ENCODE measurements around the gene BIRC7. TPM values are rescaled to one million over a fixed set of nuclear protein-coding genes. Genes with fewer than 3 reads are reported as not detected.
A peak's percentile ranks its signal among the peaks of the same experiment; 100 is the strongest.

The BIRC7 gene
- polyA plus RNA-seq, 3 donors: 0.21 TPM; not detected in 2

DNA sequence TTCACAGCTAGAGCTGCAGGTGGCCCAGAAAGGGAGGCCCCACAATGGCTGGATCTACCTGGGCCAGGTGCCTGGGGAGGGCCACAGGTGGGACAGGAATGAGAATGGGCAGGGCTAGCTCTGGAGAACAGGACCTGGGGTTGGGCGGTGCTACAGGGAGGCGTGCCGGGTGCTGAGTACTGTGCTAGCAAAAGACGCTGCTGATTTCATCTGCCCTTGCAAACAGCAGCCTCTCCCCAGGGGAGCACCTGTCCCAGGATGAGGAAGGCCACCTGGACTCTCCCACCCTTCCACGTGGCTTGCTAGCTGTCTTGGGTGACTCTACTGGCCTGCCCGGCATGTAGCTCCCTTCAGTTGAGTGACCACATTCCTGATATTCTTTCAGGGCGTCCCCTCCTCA lies 13.2 kb upstream of the BIRC7 start:
- Histone ChIP-seq H4K20me1 (ENCODE audit: insufficient read depth, low read length) (no peaks in the 10 kb centered on the region), H3K79me2 (ENCODE audit: insufficient read depth, low read length) (no peaks in the 10 kb centered on the region), H3K9me3 (replicated peaks in 1 of 2; ENCODE audit: control insufficient read depth in 1 of 2, insufficient read depth in 1 of 2, low read length in 2 of 2) (no peaks in the 10 kb centered on the region), H3K4me1 (ENCODE audit: control insufficient read depth in 1 of 2, insufficient read depth in 2 of 2, low read length in 2 of 2) (no peaks in the 10 kb centered on the region), H3K27ac (ENCODE audit: low read depth in 1 of 2, low read length in 2 of 2) (no peak overlapping the region), H3K9ac (ENCODE audit: insufficient read depth, low read length, poor library complexity, severe bottlenecking) (no peak overlapping the region), H3K4me3 (replicated peaks in 1 of 3; ENCODE audit: low read depth in 2 of 3, low read length in 3 of 3) (no peak overlapping the region), H3K27me3 (ENCODE audit: control insufficient read depth in 2 of 2, insufficient read depth in 2 of 2, low read length in 2 of 2) (peaks cover 0 to 5% of the 10 kb centered on the region in 2 donors), H3K36me3 (replicated peaks in 1 of 2; ENCODE audit: control insufficient read depth in 1 of 2, insufficient read depth in 2 of 2, low read length in 2 of 2) (no peaks in the 10 kb centered on the region), H3K4me2 (replicated peaks; ENCODE audit: extremely low read depth, low read length, poor library complexity, severe bottlenecking) (no peak overlapping the region), H2AFZ (ENCODE audit: insufficient read depth, low read depth, low read length, poor library complexity, severe bottlenecking) (no peak overlapping the region)
- WGBS (ENCODE audit: insufficient coverage): 73% methylated on average over 4 of the region's 7 CpGs
- TF ChIP-seq, protein P1, sequence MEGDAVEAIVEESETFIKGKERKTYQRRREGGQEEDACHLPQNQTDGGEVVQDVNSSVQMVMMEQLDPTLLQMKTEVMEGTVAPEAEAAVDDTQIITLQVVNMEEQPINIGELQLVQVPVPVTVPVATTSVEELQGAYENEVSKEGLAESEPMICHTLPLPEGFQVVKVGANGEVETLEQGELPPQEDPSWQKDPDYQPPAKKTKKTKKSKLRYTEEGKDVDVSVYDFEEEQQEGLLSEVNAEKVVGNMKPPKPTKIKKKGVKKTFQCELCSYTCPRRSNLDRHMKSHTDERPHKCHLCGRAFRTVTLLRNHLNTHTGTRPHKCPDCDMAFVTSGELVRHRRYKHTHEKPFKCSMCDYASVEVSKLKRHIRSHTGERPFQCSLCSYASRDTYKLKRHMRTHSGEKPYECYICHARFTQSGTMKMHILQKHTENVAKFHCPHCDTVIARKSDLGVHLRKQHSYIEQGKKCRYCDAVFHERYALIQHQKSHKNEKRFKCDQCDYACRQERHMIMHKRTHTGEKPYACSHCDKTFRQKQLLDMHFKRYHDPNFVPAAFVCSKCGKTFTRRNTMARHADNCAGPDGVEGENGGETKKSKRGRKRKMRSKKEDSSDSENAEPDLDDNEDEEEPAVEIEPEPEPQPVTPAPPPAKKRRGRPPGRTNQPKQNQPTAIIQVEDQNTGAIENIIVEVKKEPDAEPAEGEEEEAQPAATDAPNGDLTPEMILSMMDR (IDR thresholded peaks at IDR 0.05): no peak
- Mint-ChIP-seq H3K4me3 (no peak overlapping the region), H3K36me3 (no peaks in the 10 kb centered on the region), H3K27ac (no peak overlapping the region), H3K9me3 (peaks cover 0 to 2% (median 0%) of the 10 kb centered on the region in 7 donors), H3K4me1 (no peaks in the 10 kb centered on the region), H3K27me3 (ENCODE audit: low read depth in 3 of 3) (peaks cover 14 to 20% (median 18%) of the 10 kb centered on the region in 3 donors)
- intact Hi-C loops (cut with micrococcal nuclease): loop anchor here in 1 of 2 donors (5.0 kb wide), 1 partner anchor 50 kb away; the partner anchor contains the start of gene ARFGAP1
- no peak for DNase-seq

DNA sequence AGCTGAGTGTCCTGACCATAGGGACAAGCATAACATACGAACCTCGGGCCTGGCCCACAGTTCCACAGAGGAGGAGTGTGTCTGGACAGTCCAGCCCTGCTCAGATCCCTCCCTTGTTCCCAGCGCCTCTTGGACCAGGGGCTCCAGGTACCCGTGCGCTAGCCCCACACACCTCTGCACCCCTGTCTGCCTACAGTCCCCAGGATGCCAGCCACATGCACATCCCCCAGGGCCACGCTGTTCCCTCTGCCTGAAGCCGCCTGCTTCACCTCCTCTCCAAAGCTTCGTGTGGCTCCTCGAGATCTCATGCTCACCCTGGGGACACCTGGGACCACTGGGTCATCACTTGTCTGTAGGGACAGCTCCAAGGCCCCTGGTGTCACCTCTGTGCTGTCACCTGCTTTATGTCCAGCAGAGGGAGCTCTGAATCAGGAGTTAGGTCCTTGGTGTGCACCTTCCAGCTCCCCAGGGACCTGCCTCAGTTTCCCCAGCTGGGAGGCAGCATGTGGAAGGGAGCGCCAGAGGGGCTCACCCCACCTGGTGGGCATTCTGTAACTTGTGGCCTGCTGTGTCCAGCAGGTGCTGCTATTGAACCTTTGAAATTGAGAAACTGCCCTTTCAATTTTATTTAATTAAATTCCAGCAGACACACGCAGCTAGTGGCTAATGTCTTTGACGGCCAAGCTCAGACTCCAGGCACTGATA lies 12.4 kb upstream of the BIRC7 start:
- Histone ChIP-seq H3K9me3 (replicated peaks in 1 of 2; ENCODE audit: control insufficient read depth in 1 of 2, insufficient read depth in 1 of 2, low read length in 2 of 2) (no peaks in the 10 kb centered on the region), H3K4me2 (replicated peaks; ENCODE audit: extremely low read depth, low read length, poor library complexity, severe bottlenecking) (no peak overlapping the region), H3K4me3 (replicated peaks in 1 of 3; ENCODE audit: low read depth in 2 of 3, low read length in 3 of 3) (no peak overlapping the region), H3K9ac (ENCODE audit: insufficient read depth, low read length, poor library complexity, severe bottlenecking) (no peak overlapping the region), H3K27me3 (ENCODE audit: control insufficient read depth in 2 of 2, insufficient read depth in 2 of 2, low read length in 2 of 2) (peaks cover 0 to 5% of the 10 kb centered on the region in 2 donors), H2AFZ (ENCODE audit: insufficient read depth, low read depth, low read length, poor library complexity, severe bottlenecking) (no peak overlapping the region), H3K4me1 (ENCODE audit: control insufficient read depth in 1 of 2, insufficient read depth in 2 of 2, low read length in 2 of 2) (no peaks in the 10 kb centered on the region), H3K27ac (ENCODE audit: low read depth in 1 of 2, low read length in 2 of 2) (no peak overlapping the region), H4K20me1 (ENCODE audit: insufficient read depth, low read length) (no peaks in the 10 kb centered on the region), H3K36me3 (replicated peaks in 1 of 2; ENCODE audit: control insufficient read depth in 1 of 2, insufficient read depth in 2 of 2, low read length in 2 of 2) (no peaks in the 10 kb centered on the region), H3K79me2 (ENCODE audit: insufficient read depth, low read length) (no peaks in the 10 kb centered on the region)
- Mint-ChIP-seq H3K27ac (no peak overlapping the region), H3K36me3 (no peaks in the 10 kb centered on the region), H3K4me1 (no peaks in the 10 kb centered on the region), H3K4me3 (no peak overlapping the region), H3K27me3 (ENCODE audit: low read depth in 3 of 3) (peaks cover 20 to 22% (median 21%) of the 10 kb centered on the region in 3 donors), H3K9me3 (peaks cover 0 to 2% (median 0%) of the 10 kb centered on the region in 7 donors)
- peak; percentile 19 to 48 (median 33) for DNase-seq
- intact Hi-C loops (cut with micrococcal nuclease): loop anchor here in 1 of 2 donors (5.0 kb wide), 1 partner anchor 49 kb away; the partner anchor contains the start of gene ARFGAP1
- 64% methylated on average over 11 of the region's 12 CpGs for WGBS (ENCODE audit: insufficient coverage)
- TF ChIP-seq, protein P1 (IDR thresholded peaks at IDR 0.05): peak; percentile 87

Data from CD14-positive monocyte (primary cell).